ENCODE measurements around the gene PRLH.

GRCh38 chr2:237600205-237600846 is 34.0 kb downstream of the PRLH start:
- TF ChIP-seq CTCF (tag by site-specific recombination; IDR thresholded peaks at IDR 0.05) (no peak), ZNF248 (tag by site-specific recombination; IDR thresholded peaks at IDR 0.05) (no peak), FEZF1 (tag by site-specific recombination; IDR thresholded peaks at IDR 0.05) (no peak), ZNF629 (tag by site-specific recombination; IDR thresholded peaks at IDR 0.05) (no peak), ZNF26 (tag by site-specific recombination; IDR thresholded peaks at IDR 0.05) (no peak), TCF7L2 (IDR thresholded peaks at IDR 0.05; ENCODE audit: borderline replicate concordance, low read depth, low read length) (no peak), ZNF785 (tag by site-specific recombination; IDR thresholded peaks at IDR 0.05) (no peak), ZBTB26 (tag by site-specific recombination; optimal IDR thresholded peaks at IDR 0.05) (no peak), KLF9 (tag by site-specific recombination; IDR thresholded peaks at IDR 0.05; ENCODE audit: low read depth) (no peak), ZBTB20 (tag by site-specific recombination; IDR thresholded peaks at IDR 0.05) (no peak), ZNF624 (tag by site-specific recombination; IDR thresholded peaks at IDR 0.05) (no peak)

Measured in HEK293 (cell line).